M059J (cell line): Measurements from ENCODE around the gene FAXC. TPM values are rescaled to one million over a fixed set of nuclear protein-coding genes. Genes with fewer than 3 reads are reported as not detected.
"Not testable (repeated sequence)": the region's sequence is repeated elsewhere in the genome, so short reads cannot be mapped to it uniquely, and the experiment has no call there.

ENCODE experiments used
- DNase-seq: peaks from one replicate; pipeline ENCODE4 v3.0.0-alpha.2; 2012; ENCODE audit warnings: low read depth
- total RNA-seq: library from RNA; depleted of rRNA; stranded (reverse); fragments of >200 nt; shearing (Covaris generic); gene quantifications from 2 replicates; pipeline ENCODE4 v1.2.3, GENCODE V29; 2014

FAXC gene
- total RNA-seq, 1 experiment from 2014 or later = 6.9 TPM

GRCh38 chr6:99287523-99287922 lies 62.0 kb downstream of the FAXC start:
- no peak for DNase-seq

- no peak for DNase-seq
Measured at GRCh38 chr6:99285881-99286280, 63.6 kb downstream of the FAXC start.

GRCh38 chr6:99282479-99283062 lies 66.9 kb downstream of the FAXC start:
- DNase-seq = peak; percentile 18

GRCh38 chr6:99276747-99277146 lies 72.7 kb downstream of the FAXC start:
- peak; percentile 64 for DNase-seq

- DNase-seq = no peak
Measured at GRCh38 chr6:99270826-99271225, 78.6 kb downstream of the FAXC start.

- DNase-seq = no peak
Measured at GRCh38 chr6:99270030-99270429, 79.4 kb downstream of the FAXC start.

- no peak for DNase-seq
Measured at GRCh38 chr6:99269207-99269606, 80.3 kb downstream of the FAXC start.

- not testable (repeated sequence) for DNase-seq
Measured at GRCh38 chr6:99266996-99267395, 82.5 kb downstream of the FAXC start.

- not testable (repeated sequence) for DNase-seq
Measured at GRCh38 chr6:99265447-99265846, 84.0 kb downstream of the FAXC start.

GRCh38 chr6:99254616-99255550 lies 94.6 kb downstream of the FAXC start:
- DNase-seq = no peak

GRCh38 chr6:99253271-99253670 lies 96.2 kb downstream of the FAXC start:
- DNase-seq = no peak

- no peak for DNase-seq
Measured at GRCh38 chr6:99252421-99252820, 97.1 kb downstream of the FAXC start.

- DNase-seq = no peak
Measured at GRCh38 chr6:99250476-99250875, 99.0 kb downstream of the FAXC start.

GRCh38 chr6:99246602-99247001 lies 102.9 kb downstream of the FAXC start:
- no peak for DNase-seq

- peak; percentile 16 for DNase-seq
Measured at GRCh38 chr6:99241905-99242534, 107.5 kb downstream of the FAXC start.

GRCh38 chr6:99236010-99236409 lies 113.5 kb downstream of the FAXC start:
- DNase-seq = no peak

- DNase-seq = no peak
Measured at GRCh38 chr6:99233219-99233618, 116.3 kb downstream of the FAXC start.

GRCh38 chr6:99232056-99232455 lies 117.4 kb downstream of the FAXC start:
- DNase-seq = no peak

- no peak for DNase-seq
Measured at GRCh38 chr6:99225172-99225571, 124.3 kb downstream of the FAXC start.
